ENCODE results near the gene LRFN5.
"Not testable (repeated sequence)": the region's sequence is repeated elsewhere in the genome, so short reads cannot be mapped to it uniquely, and the experiment has no call there.

LRFN5 gene

GRCh38 chr14:41899416-41899815 lies 292.7 kb downstream of the LRFN5 start:
- no peak for DNase-seq (ENCODE audit: low read depth)

GRCh38 chr14:41900644-41901043 lies 294.0 kb downstream of the LRFN5 start:
- no peak for DNase-seq (ENCODE audit: low read depth)

GRCh38 chr14:41901089-41901488 lies 294.4 kb downstream of the LRFN5 start:
- no peak for DNase-seq (ENCODE audit: low read depth)

DNA sequence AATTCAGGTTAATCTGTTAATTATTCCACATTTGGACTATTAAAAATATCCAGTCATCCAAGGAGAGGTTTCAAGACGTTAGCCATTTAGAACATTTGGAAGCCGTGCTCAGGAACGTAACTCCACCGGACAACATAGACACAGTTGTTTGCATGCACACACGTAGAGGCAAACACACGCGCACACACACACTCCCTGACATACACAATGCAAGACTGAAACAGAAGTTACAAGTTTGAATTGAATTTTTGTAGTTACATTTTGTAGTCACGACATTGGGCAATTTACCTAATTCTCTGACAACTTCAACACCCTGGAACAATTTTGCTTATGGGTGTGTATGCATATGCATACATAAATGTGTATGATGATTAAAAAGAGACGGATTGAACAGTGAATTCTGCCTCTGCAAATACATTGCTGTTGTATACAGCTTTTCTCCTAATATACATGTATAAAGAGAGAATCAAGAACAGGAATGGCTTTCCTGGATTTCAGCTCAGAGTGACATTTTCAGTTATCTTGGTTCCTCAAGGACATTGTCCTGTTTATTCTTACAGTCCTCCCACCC lies 298.8 kb downstream of the LRFN5 start:
- no peak for DNase-seq (ENCODE audit: low read depth)

GRCh38 chr14:41911155-41911554 lies 304.5 kb downstream of the LRFN5 start:
- not testable (repeated sequence) for DNase-seq (ENCODE audit: low read depth)

GRCh38 chr14:41913398-41913797 lies 306.7 kb downstream of the LRFN5 start:
- DNase-seq (ENCODE audit: low read depth), result no peak

- no peak for DNase-seq (ENCODE audit: low read depth)
Measured at GRCh38 chr14:41915732-41916131, 309.1 kb downstream of the LRFN5 start.

DNA sequence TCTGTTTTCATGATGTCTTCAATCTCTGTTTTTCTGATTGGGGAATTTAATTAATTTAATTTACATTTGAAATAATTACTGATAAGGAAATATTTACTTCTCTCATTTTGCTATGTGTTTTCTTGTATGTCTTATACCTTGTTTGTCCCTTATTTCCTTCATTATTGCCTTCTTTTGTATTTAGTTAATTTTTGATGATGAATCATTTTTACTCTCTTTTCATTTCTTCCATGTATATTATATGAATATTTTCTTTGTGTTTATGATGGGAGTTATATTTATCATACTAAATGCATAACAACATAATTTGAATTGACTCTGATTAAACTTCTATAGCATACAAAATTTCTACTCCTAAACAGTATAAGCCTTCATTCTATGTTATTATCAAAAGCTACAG lies 309.6 kb downstream of the LRFN5 start:
- no peak for DNase-seq (ENCODE audit: low read depth)

DNA sequence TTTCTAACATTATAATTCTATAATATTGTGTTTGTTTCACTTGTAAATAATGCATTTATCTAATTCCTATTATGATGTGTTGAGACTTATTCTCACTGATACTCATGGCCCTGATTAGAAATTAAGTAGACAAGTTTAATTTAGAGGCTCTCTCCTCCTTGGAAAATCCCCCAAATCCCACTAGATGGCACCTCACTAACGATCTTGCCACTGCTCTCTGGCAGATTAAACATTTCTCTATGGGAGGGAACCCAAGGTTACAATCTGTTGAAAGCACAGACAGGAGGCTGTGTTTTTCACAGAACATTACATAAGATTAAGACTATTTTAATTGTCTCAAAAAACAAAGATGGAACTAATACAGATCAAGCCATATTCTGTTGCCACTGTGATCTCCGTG lies 318.7 kb downstream of the LRFN5 start:
- DNase-seq (ENCODE audit: low read depth), result no peak

- no peak for DNase-seq (ENCODE audit: low read depth)
Measured at GRCh38 chr14:41950428-41951151, 343.9 kb downstream of the LRFN5 start.
